H1 (cell line): ENCODE results near the gene TMEM204. TPM values are rescaled to one million over a fixed set of nuclear protein-coding genes. Genes with fewer than 3 reads are reported as not detected.

Experiments
- HDAC6 ChIP-seq: IDR thresholded peaks from one replicate; pipeline ENCODE4 v1.7.1; 2012; ENCODE audit warnings: low read depth, mild to moderate bottlenecking, inconsistent platforms, low read length, moderate library complexity
- NANOG ChIP-seq: IDR thresholded peaks from 2 replicates; pipeline ENCODE4 v1.6.1; 2011; ENCODE audit warnings: low read length, low read depth, mild to moderate bottlenecking, inconsistent platforms; ENCODE audit not compliant: insufficient read depth, poor library complexity, severe bottlenecking
- RBBP5 ChIP-seq: IDR thresholded peaks from 2 replicates; pipeline ENCODE4 v1.7.1; 2012; ENCODE audit warnings: low read depth, mild to moderate bottlenecking, inconsistent platforms, low read length, moderate library complexity, borderline replicate concordance
- SIX5 ChIP-seq: IDR thresholded peaks from 2 replicates; pipeline ENCODE4 v1.6.1; 2011; ENCODE audit warnings: mild to moderate bottlenecking, low read depth, low read length
- polyA plus RNA-seq, 7 experiments: library from polyadenylated mRNA; depleted of rRNA in 3 of 7; stranded (reverse) in 5 of 7; unstranded in 2 of 7; fragments of >200 nt in 5 of 7; fragments of 200-250 nt in 2 of 7; gene quantifications; 1 replicate in 5 of 7; 2 replicates in 1 of 7; 4 replicates in 1 of 7; pipeline versions ENCODE4 v1.2.1 to v1.2.3, GENCODE V29; 2011 to 2013; ENCODE audit warnings: missing spikeins in 2 of 7, mixed read lengths in 2 of 7
- total RNA-seq: library from RNA; stranded (reverse); fragmentation: NEBNext Ultra II Directional; extraction: Animal tissue kit (Norgen Biotek cat#: 25700); gene quantifications from 2 replicates; pipeline ENCODE4 v1.2.1, GENCODE V29; 2021
- TF ChIP-seq, protein P1 (sequence below): IDR thresholded peaks from 2 replicates; pipeline ENCODE4 v1.6.1; 2012; ENCODE audit warnings: low read length, inconsistent platforms

Gene TMEM204
- total and polyA plus RNA-seq, 2 of the 8 experiments (the other 6 are each of a cell fraction or from before 2014, with no cell fraction given), result not detected

DNA sequence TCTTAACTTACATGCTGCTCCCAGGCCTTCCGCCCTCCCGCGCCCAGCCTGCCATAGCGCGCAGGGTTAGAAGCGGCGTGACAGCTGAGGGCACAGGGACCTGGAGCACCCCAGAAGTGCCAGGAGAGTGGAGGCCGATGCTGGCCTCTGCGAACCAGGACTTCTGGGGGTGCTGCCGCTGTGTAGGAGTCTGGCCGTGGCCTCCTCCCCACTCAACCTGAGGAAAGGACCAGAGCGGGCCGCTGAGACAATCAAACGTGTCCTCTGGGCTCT, 1.9 kb upstream of the TMEM204 start (continued):
- TF ChIP-seq, protein P1, sequence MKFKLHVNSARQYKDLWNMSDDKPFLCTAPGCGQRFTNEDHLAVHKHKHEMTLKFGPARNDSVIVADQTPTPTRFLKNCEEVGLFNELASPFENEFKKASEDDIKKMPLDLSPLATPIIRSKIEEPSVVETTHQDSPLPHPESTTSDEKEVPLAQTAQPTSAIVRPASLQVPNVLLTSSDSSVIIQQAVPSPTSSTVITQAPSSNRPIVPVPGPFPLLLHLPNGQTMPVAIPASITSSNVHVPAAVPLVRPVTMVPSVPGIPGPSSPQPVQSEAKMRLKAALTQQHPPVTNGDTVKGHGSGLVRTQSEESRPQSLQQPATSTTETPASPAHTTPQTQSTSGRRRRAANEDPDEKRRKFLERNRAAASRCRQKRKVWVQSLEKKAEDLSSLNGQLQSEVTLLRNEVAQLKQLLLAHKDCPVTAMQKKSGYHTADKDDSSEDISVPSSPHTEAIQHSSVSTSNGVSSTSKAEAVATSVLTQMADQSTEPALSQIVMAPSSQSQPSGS, result no peak
- TF ChIP-seq HDAC6 (no peak), SIX5 (no peak), RBBP5 (no peak), NANOG (no peak)
